CD4-positive, alpha-beta T cell treated with Interleukin-6 for 4 hours (primary cell): Measurements from ENCODE around the gene IGFLR1.

ENCODE experiments used
- DNase-seq: peaks from one replicate; pipeline ENCODE4 v3.0.0-alpha.2; 2020; ENCODE audit warnings: mixed read lengths

Gene IGFLR1

DNA sequence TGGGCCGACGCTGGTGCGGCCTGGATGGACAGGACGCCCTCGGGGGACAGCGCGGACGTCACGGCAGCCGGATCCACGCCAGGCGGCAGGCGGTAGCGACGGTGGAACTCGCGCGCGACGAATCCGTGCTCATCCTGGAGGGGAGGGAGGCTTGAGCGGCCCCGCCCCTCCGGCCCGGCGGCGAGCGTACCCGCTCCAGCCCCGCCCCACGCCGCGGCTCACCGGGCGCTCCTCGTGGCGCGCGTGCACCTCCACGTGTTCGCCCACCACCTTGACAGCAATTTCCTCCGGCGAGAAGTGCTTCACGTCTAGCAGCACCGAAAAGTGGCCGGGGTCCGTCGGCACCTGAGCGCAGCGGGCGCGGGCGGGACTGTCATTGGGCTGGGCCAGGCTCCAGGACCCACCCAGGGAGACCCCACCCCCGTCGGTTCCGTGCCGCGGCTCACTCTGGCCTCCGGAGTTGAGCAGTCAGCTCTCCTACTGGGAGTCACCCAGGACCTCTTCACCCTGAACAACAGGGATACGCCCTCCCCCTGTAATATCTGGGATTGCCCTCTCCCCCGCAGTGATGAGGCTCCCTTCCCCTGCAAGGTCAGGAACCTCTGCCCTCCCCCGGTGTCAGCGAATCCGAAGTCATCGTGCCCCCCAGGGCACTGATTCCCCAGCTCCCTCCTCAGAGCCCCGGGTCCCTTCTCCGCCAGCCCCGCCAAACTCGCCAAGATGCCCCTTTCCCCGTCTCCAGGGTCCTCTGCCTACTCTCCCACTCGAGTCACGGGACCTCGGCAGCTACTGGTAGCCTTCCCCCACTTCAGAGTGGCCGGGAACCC is 13.5 kb upstream of the IGFLR1 start:
- peak; percentile 70 for DNase-seq

DNA sequence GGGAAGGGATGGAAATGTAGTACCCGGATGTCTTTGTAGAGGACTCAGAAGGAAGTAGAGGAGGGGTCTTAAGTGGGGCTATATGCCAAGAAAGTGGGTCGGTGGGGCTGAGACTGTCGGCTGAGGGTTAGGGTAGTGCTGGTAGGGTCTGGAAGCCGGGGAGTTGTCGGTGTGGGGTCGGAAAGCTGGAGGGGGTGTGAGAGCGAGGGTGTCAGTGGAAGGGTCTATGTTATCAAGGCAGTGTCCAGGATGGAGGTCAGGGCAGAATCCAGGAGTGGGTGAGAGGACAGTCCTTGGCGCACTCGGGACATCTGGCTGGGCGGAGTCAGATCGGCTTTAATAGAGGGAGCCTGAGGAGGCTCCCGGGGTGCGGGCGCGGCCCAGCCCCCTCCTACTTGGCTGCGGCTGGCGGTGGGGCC is 12.9 kb upstream of the IGFLR1 start:
- DNase-seq, result no peak

DNA sequence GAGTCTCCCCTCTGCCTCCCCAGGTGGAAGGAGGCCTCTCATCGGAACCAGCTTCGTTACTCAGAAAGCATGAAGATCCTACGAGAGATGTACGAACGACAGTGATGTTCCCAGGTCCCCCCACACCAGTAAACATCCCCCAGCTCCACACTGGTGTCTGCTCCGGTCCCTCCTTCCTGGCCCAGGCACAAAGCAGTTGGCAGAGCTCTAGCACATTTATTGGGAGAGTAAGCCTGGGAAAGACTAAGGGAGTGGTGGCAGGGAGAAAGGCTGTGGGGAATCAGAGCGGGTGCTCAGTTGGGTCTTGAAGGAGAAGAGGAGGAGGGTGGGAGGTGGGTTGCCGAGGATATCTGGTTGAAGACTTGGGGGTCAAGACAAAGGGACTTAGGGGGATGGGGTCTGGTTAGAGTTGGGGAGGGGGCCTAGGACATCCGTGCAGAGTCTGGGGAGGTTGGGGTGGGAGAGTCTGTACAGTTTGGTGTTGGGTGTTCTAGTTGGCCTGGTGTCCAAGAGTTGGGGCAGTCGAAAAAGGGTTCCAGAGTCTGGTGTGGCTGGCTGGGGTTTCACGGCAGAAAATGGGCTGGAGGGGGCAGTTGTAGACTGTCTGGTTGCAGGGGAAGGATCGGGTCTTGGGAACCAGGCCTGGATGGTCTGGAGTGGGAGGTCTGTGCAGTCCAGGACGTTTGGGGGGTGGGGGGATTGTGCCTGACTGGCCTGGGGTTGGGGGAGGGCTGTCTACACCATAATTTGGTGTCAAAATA is 12.3 kb upstream of the IGFLR1 start:
- DNase-seq, result no peak

DNA sequence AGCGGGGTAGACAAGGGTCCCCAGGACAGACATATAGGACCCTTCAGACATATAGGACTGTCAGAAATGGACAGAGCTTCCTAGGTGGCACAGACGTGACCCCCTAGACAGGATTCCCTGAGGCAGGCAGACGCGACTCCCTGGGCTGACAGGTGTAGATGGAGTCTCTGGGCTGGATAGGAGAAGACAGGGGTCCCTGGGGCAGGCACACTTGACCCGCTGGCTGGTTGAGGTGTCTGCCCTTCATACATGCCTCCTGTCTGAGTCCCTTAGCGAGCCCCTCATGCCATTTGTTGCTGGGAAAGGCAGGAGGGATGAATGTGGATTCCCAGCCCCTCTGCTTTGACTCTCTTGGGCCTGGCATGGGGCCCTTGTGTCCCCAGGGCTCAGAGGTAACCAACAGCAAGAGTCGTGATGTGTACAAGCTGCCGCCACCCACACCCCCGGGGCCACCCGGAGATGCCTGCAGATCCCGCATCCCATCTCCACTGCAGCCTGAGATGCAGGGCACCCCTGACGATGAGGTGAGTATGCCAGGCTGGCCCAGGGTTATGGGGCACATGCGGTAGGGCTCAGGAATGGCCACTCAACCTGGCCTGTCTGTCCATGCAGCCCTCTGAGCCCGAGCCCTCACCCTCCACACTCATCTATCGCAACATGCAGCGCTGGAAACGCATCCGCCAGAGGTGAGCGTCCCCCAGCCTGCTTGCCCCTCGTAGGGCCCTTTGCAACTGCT is 11.6 kb upstream of the IGFLR1 start:
- no peak for DNase-seq

DNA sequence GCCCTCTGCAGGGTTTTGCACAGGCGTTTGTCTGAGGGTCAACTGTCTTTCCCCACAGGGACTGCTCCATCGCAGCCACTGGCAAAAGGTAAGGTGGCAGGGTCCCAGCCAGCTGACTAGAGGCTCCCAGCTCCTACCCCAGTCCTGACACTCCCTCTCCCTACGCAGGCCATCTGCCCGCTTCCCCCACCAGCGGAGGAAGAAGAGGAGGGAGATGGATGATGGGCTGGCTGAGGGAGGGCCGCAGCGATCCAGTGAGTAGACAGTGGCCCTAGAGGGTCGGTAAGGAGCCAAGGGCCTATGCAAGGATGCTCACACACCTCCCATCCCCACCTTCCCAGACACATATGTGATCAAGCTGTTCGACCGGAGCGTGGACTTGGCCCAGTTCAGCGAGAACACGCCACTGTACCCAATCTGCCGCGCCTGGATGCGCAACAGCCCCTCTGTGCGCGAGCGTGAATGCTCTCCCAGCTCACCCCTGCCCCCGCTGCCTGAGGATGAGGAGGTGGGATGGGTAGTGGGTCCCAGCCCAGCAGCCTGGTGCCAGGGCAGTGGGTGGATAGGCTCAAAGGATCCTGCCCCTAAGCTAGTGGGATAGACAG is 10.6 kb upstream of the IGFLR1 start:
- DNase-seq, result no peak

DNA sequence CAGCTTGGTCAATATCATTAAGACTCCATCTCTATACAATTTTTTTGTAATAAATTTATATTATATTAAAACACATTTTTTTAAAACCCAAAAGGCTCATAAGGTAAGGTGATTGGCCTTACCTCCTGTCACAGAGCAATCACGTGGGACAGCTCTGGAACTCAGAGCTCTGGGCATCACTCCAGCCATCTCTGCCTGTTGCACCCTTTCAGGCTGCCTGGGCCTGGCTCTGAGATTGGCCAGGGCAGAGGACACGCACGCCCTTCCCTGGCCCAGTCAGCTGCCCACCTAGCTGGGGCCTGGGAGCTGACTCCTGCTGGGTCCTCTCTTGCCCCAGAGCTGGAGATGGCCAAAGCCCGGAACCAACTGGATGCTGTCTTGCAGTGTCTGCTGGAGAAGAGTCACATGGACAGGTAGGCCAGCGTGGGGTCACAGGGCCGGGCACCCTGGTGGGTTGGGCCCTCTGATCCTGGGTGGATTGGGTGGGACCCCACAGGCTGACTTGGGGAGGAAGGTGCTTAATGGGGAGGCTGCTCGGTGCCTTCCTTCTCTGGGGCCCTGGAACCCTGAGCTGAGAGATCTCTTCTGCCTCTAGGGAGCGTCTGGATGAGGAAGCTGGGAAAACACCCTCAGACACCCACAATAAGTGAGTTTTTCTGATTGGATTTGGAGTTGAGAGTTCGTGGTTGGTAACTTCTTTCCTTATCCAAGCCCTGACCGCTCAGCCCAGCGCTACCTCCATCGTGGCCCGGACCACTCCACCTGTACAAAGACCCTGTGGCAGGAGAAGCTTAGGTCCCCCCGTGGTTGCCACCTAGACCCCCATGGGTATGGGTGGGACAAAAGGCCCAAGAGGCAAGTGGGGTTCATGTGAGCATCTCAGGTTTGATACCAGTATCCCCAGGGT is 9.8 kb upstream of the IGFLR1 start:
- no peak for DNase-seq

DNA sequence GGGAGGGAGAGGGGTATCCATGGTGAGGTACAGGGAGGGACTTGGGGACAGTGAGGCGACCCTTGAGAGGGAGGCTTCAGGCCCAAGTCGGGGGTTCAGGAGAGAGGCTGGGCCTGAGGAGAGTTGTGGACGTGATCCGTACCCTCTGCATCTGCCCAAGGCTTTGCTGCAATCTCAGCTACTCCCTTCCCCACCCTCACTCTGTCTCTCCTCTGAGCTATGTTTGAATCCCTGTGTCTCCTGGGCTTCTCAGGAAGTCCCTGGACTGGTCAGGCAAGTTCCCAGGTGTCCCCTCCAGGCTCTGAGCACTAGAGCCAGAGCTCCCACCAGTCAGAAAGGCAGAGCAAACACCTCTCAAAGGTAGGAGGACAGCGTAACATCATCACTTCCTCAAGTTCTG is 7.9 kb upstream of the IGFLR1 start:
- no peak for DNase-seq

GRCh38 chr19:35748106-35749020 is 6.1 kb upstream of the IGFLR1 start, which contains the start of gene LIN37:
LIN37 (plus strand) TSS chr19:35748576; CDS start chr19:35748725, 149 bp downstream.
- peak; percentile 99 for DNase-seq

GRCh38 chr19:35746531-35746930 is 4.3 kb upstream of the IGFLR1 start:
- no peak for DNase-seq

GRCh38 chr19:35746087-35746462 is 3.8 kb upstream of the IGFLR1 start:
- no peak for DNase-seq

- DNase-seq, result peak; percentile 97
These were observed 3.3 kb upstream of the IGFLR1 start, which contains the start of the genes PSENEN and U2AF1L4 for GRCh38 chr19:35745328-35746086. PSENEN (plus strand) TSS chr19:35745651; CDS start chr19:35745931, 280 bp downstream. U2AF1L4 (minus strand) TSS chr19:35745418; CDS start chr19:35745391, 27 bp downstream.

GRCh38 chr19:35744430-35745327 is 2.4 kb upstream of the IGFLR1 start:
- peak; percentile 96 for DNase-seq

- DNase-seq, result no peak
These were observed 1.6 kb upstream of the IGFLR1 start for GRCh38 chr19:35743640-35744429.

DNA sequence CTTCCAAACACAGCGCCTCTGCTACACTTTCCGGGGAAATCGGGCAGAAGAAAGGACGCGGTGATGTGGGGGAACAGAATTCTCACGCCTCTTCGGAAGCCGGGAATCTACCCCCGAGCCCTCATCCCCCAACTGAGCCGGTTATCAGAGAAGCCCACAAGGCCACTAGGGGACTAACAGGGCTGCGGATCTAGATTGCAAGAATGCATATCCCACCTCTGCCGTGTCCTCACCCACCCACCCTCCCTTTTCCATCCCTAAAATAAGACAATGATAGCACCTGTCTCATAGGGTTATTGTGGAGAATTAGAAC is 1.1 kb downstream of the IGFLR1 start:
- DNase-seq, result no peak

GRCh38 chr19:35740423-35741202 is 1.6 kb downstream of the IGFLR1 start:
- DNase-seq, result peak; percentile 98

GRCh38 chr19:35740108-35740422 is 2.2 kb downstream of the IGFLR1 start:
- DNase-seq, result no peak
